Measurements from ENCODE around the gene LRRC4C. TPM values are rescaled to one million over a fixed set of nuclear protein-coding genes. Genes with fewer than 3 reads are reported as not detected.

The LRRC4C gene
- total RNA-seq, 1 donor, result 0.27 TPM

- no peak for TF ChIP-seq CTCF (IDR thresholded peaks at IDR 0.05; ENCODE audit: insufficient read depth, low read length)
- no peak overlapping the region for H3K4me3 ChIP-seq (ENCODE audit: low read depth, low read length)
- DNase-seq (ENCODE audit: low read depth), result no peak
These were observed 22.4 kb downstream of the LRRC4C start for GRCh38 chr11:41437006-41437490.

- DNase-seq (ENCODE audit: low read depth), result no peak
- TF ChIP-seq CTCF (IDR thresholded peaks at IDR 0.05; ENCODE audit: insufficient read depth, low read length), result no peak
These were observed 23.9 kb downstream of the LRRC4C start for GRCh38 chr11:41435531-41435930.

GRCh38 chr11:41431784-41432183 lies 27.7 kb downstream of the LRRC4C start:
- no peak for TF ChIP-seq CTCF (IDR thresholded peaks at IDR 0.05; ENCODE audit: insufficient read depth, low read length)
- no peak overlapping the region for H3K4me3 ChIP-seq (ENCODE audit: low read depth, low read length)
- no peak for DNase-seq (ENCODE audit: low read depth)

More at GRCh38 chr11:41435531-41435930, 23.9 kb downstream of the LRRC4C start:
- no peak overlapping the region for H3K4me3 ChIP-seq (ENCODE audit: low read depth, low read length)

- no peak for TF ChIP-seq CTCF (IDR thresholded peaks at IDR 0.05; ENCODE audit: insufficient read depth, low read length)
- DNase-seq (ENCODE audit: low read depth), result no peak
- no peak overlapping the region for H3K4me3 ChIP-seq (ENCODE audit: low read depth, low read length)
These were observed 39.6 kb downstream of the LRRC4C start for GRCh38 chr11:41419901-41420300.

DNA sequence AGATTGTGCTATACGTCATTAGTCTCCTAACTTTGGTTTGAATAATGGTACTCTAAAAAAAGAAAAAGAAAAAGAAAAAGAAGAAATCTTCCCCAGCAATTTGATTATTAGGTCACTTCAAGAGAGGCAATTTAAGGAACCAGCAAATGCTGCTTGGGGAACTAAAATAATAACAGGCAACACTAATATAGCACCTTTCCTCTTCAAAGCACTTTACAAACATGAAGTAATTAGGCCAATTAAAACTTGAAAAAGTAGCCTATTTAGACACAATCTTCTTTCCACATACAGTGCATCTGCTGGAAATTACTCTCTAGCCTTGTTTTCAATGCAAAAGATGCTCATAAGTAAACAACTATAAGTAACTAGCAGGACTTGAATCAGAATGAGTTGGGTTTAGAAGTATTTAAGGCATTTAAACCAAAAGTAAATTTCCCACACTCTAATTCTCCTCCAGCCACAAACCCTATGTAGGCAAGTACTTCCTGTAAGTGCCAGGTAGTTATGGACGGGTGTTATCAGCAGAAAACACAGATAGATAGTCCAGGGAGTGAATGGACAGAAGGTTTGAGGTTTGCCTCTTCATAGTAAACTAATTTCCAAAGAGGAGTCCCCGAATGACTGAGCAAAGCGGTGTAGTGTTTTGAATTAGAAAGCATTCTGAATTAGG lies 44.5 kb downstream of the LRRC4C start:
- H3K4me3 ChIP-seq (ENCODE audit: low read depth, low read length), result no peak overlapping the region
- no peak for DNase-seq (ENCODE audit: low read depth)
- no peak for TF ChIP-seq CTCF (IDR thresholded peaks at IDR 0.05; ENCODE audit: insufficient read depth, low read length)

- no peak for TF ChIP-seq CTCF (IDR thresholded peaks at IDR 0.05; ENCODE audit: insufficient read depth, low read length)
- H3K4me3 ChIP-seq (ENCODE audit: low read depth, low read length), result no peak overlapping the region
- no peak for DNase-seq (ENCODE audit: low read depth)
These were observed 45.6 kb downstream of the LRRC4C start for GRCh38 chr11:41413843-41414242.

DNA sequence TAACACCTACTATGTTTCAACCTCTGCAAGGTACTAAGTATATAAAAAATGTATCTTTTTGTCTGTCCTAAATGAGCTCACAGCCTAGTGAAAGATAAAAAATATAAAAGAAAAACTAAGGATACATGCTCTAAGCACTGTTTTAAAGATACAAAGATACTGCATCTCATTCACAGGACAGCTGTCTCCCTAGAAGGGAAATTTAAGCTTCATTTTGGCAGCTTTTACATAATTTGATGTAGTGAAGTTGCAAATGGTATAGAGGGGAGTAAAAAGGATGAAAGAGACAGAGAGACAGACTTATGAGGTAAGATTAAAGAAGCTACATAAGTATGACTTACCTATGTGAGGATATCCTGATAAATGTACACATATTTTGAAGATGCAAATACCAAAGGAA lies 53.6 kb downstream of the LRRC4C start:
- no peak for TF ChIP-seq CTCF (IDR thresholded peaks at IDR 0.05; ENCODE audit: insufficient read depth, low read length)
- DNase-seq (ENCODE audit: low read depth), result no peak
- H3K4me3 ChIP-seq (ENCODE audit: low read depth, low read length), result no peak overlapping the region
